Measurements from ENCODE around the gene AARS2.

The AARS2 gene

DNA sequence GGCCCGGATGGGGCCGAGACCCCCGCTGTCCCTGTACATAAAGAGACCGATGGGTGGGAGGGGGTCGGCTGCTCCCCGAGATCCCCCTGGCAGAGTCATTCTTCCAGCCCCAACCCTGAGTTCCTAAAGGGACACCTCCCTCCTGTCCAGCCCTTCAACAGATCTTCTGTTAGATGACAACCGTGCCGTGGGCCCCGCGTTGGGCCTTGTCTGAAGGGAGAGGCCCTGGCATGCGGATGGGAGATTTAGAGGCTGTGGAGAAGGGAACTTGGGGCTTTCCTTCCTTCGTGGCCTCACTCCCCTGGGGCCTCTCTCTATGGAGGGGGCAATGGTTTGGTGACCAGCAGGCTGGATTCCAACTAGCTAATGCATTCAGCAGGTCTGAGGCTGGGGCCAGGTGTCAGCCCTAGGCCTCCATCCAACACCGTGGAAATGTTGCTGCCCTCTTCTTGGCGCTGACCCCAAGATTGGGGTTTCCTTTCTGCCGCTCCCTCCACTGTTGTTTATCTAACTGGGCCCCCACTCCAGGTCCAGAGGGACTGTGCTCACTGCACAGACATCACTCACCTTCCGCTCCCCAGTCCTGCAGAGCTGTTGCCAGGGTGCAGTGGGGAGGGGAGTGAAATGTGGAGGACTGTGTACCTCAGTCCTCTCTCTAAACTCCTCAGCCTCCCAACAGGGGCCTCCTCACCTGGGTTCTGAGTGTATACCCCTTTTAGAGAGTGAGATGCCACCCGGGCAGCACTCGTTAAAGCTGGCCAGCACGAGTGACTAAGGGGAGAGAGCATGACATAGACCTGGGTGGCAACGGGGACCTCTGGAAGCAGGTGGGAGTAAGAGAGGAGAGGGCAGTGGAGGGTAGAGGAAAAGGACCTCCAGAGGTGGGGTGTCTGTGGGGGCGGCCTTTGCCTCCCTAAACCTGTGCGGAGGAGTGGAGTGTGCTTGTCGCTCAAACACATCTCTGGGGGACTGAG, 36.2 kb downstream of the AARS2 start:
- no peak for DNase-seq (ENCODE audit: low read depth in 2 of 2)

DNA sequence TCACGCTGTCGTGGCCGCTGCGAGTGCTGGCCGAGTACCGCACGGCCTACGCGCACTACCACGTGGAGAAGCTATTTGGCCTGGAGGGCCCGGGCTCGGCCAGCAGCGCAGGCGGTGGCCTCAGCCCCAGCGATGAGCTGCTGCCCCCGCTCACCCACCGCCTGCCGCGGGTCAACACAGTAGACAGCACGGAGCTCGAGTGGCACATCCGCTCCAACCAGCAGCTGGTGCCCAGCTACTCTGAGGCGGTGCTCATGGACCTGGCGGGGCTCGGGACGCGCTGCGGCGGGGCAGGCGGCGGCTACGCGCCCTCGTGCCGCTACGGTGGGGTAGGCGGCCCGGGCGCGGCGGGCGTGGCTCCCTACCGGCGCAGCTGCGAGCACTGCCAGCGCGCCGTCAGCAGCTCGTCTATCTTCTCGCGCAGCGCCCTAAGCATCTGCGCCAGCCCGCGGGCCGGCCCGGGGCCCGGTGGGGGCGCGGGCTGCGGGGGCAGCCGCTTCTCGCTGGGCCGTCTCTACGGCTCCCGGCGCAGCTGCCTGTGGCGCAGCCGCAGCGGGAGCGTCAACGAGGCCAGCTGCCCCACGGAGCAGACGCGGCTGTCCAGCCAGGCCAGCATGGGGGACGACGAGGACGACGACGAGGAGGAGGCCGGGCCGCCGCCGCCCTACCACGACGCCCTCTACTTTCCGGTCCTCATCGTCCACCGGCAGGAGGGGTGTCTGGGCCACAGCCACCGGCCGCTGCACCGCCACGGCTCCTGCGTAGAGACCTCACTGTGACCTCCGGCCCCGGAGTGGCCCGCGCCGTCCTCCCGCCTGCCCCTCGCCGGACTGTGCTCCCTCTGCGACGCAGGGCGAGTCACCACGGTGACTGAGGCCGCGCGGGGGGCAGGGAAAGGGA, 37.1 kb downstream of the AARS2 start:
- no peak for DNase-seq (ENCODE audit: low read depth in 2 of 2)

- no peak for DNase-seq (ENCODE audit: low read depth in 2 of 2)
These were observed 37.8 kb downstream of the AARS2 start for GRCh38 chr6:44275271-44275748.

DNA sequence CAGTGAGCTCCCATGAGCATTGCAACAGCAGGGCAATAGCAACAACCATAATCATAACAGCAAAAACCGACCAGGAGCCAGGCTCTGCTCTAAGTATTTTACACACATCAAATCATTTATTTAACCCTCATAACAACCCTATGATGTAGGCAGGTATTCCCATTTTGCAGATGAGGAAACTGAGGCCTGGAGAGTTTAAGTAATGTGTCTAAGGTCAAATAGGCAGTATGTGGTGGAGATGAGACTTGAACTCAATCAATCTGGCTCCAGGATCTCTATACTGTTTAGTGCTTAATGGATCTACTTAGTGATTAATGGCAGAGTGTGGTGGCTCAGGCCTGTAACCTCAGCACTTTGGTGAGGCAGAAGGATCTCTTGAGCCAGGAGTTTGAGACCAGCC, 39.5 kb downstream of the AARS2 start:
- no peak for DNase-seq (ENCODE audit: low read depth in 2 of 2)

DNA sequence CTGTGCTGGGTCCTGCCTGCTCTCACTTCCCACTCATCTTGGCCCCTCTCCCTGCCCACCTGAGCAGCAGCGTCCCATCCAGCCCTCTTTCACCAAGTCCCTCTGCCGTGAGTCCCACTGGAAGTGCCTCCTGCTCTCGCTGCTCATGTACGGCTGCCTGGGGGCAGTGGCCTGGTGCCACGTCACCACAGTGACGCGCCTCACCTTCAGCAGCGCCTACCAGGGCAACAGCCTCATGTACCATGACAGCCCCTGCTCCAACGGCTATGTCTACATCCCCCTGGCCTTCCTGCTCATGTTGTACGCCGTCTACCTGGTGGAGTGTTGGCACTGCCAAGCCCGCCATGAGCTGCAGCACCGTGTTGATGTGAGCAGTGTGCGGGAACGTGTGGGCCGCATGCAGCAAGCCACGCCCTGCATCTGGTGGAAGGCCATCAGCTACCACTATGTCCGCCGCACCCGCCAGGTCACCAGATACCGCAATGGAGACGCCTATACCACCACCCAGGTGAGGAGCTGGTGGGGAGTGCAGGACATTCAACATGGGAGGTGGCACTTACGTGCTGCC, 40.1 kb downstream of the AARS2 start:
- DNase-seq (ENCODE audit: low read depth in 2 of 2), result no peak

- no peak for DNase-seq (ENCODE audit: low read depth in 2 of 2)
These were observed 40.6 kb downstream of the AARS2 start for GRCh38 chr6:44272529-44272928.

- no peak for DNase-seq (ENCODE audit: low read depth in 2 of 2)
These were observed 41.2 kb downstream of the AARS2 start for GRCh38 chr6:44271914-44272313.

DNA sequence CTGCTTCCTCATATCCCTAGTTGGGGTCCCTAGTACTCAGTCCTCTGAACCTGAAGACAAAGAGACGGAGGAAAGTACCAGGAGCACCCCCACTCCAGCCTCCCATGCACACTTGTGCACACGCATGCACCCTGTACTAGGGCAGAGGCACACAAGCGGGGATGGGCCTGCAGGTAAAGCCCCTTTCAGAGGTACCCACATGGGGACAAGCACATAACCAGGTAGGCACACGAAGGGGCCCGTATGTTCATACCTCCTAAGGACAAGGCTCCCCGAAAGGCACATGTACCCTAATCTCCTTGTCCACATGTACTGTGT, 41.8 kb downstream of the AARS2 start:
- DNase-seq (ENCODE audit: low read depth in 2 of 2), result no peak

- DNase-seq (ENCODE audit: low read depth in 2 of 2), result no peak
These were observed 42.4 kb downstream of the AARS2 start for GRCh38 chr6:44270526-44271405.

GRCh38 chr6:44269921-44270525, 43.1 kb downstream of the AARS2 start, which contains the start of gene TMEM151B:
Gene TMEM151B (plus strand): TSS chr6:44270450. CDS start chr6:44270743, 293 bp downstream.
- DNase-seq (ENCODE audit: low read depth in 2 of 2), result no peak

DNA sequence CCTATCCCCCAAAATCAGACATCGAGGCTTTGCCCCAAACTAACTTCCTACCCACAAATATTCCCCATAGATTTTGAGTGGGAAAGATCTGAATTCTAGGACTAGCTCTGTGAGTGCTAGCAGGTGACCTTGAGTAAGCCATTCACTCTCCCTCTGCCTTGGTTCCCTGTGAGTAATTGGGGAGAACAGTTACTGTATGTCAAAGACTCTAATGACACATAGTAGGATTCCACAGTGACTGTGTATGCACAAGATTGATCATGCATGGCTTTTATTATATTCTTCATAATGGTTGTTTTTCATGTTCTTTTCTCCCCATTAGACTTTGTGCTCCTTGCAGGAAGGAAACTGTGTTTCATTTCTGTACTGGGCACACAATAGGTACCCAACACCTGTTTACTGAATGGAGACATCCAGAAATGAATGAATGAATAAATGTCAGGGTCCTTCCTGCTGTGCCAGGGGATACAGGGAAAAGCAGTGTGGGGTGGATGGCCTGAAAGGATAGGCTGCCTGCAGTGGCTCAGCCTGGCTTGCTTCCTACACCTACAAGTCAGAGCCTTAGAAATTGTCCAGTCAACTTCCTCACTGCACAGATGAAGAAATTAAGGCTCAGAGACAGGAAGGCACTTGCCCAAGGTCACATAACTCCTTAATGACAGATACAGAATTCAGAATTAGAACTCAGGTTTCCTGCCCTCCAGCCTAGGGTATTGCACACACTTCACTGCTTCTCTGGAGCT, 43.8 kb downstream of the AARS2 start:
- DNase-seq (ENCODE audit: low read depth in 2 of 2), result no peak

DNA sequence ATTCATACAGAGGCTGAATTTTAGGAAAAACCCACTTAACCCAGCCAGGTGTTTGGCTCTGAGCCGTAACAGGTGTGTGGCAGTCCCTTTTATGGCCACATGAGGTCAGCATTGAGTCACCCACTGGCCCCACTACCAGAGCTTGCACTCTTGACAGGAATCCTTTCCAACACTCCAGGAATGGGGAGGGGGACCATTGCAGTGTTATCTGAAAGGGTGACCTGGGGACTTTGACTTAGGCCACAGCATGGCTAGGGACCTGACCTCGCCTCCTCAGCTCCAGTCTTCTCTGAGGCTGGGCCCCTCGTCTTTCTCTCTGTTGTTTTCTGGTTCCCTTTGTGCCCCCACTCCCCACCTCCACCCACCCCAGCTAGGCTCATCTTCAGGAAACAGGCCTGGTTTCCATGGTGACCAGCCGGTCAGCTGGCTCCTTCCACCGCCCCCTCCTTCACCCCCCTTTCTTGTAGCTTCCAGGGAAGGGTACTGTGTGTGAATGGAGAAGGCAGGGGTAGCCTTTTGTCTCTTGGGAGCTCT, 45.0 kb downstream of the AARS2 start:
- DNase-seq (ENCODE audit: low read depth in 2 of 2), result peak; percentile 52 to 53

DNA sequence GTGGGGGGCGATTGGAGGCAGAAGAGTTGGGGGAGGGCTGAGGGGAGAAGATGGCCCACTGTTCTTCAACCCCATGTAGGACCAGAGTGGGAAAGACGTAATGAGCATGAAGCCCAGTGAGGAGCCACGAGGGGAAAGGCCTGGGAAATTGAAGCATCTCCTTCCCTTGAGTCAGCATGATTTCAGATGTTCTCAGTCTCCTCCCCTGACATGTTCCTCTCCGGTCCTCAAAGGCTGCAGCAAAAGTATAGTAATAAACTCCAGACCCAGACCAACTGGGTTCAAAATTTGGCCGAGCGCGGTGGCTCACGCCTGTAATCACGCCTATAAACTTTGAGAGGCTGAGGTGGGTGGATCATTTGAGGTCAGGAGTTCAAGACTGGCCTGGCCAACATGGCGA, 45.9 kb downstream of the AARS2 start:
- no peak for DNase-seq (ENCODE audit: low read depth in 2 of 2)

- no peak for DNase-seq (ENCODE audit: low read depth in 2 of 2)
These were observed 46.8 kb downstream of the AARS2 start for GRCh38 chr6:44266347-44266746.

GRCh38 chr6:44265722-44266233, 47.4 kb downstream of the AARS2 start:
- DNase-seq (ENCODE audit: low read depth in 2 of 2), result no peak

DNA sequence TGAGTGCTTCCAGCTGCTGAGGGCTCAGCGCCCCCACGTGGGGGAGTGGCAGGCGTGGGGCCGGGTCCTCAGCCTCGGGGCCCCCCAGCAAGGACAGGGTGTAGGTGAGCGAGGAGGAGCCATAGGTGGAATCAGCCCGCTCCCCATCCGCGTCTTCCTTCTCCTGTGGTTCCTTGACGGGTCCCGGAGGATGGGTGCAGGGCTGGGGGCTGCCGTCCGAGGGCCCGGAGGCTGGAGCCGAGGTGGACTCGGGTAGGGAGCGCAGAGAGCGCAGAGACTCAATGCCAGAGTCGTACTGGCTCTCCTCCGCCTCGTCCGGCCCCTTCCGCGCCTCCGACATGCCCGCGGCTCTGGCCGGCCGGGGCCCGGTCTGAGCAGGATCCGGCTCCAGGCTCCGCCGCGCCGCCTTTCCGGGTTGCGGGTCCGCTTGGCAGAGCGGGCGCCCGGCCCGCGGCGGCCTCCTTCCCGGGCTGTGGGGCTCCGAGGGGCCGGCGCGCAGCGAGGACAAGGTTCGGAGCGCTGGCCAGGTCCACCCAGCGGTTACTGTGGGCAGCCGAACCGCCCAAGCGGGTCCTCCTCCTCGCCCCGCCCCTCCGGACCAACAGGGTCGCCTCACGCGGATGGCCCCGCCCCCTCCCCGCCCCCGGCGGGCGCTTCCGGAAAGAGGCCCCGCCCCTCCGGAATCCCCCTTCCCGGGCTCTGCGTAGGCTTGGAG, 48.0 kb downstream of the AARS2 start, which contains the start of gene NFKBIE:
Gene NFKBIE, minus strand, starts transcription at position 545 of the 715 bp plus-strand sequence. Its CDS starts 205 bp downstream, at position 340.
- DNase-seq (ENCODE audit: low read depth in 2 of 2), result peak; percentile 91 to 96

GRCh38 chr6:44264154-44265006, 48.8 kb downstream of the AARS2 start:
- peak in 1 of 2 donors; percentile 33 for DNase-seq (ENCODE audit: low read depth in 2 of 2)
